22Rv1 (cell line): ENCODE measurements around the gene CPNE5.

Experiments used
- CTCF ChIP-seq: fragments of 450-650 bp; IDR thresholded peaks from 2 replicates; pipeline ENCODE4 v1.5.1; 2017; ENCODE audit warnings: mild to moderate bottlenecking
- ZFX ChIP-seq: fragments of 450-650 bp; IDR thresholded peaks from 2 replicates; pipeline ENCODE4 v1.6.1; 2017; ENCODE audit warnings: antibody characterized with exemption, borderline replicate concordance

- TF ChIP-seq CTCF: no peak
- no peak for TF ChIP-seq ZFX
Measured at GRCh38 chr6:36752886-36753506, 86.2 kb downstream of the CPNE5 start.
